ENCODE measurements around the gene CANT1. TPM values are rescaled to one million over a fixed set of nuclear protein-coding genes. Genes with fewer than 3 reads are reported as not detected.

The CANT1 gene
- total and polyA plus RNA-seq, 9 of the 15 experiments (the other 6 are each of a cell fraction or from before 2014, with no cell fraction given) = 2.7 to 66.4 (median 22.5) TPM

- intact Hi-C loops (cut with micrococcal nuclease) (no loop called here), in situ Hi-C loops (cut with MboI) (no loop called here)
- ChIA-PET POLR2A (no interaction called here), CTCF (ENCODE audit: low intra/inter-chr PET ratio) (no interaction called here)
- Histone ChIP-seq H4K20me1 (replicated peaks; ENCODE audit: control insufficient read depth, insufficient read depth, low read length) (no peaks in the 10 kb centered on the region; the same call in 1 of the 2 replicates), H3K36me3 (ENCODE audit: control insufficient read depth, insufficient read depth, low read length) (peaks cover 3% of the 10 kb centered on the region; the same call in 2 of the 3 replicates), H3K27me3 (ENCODE audit: control insufficient read depth in 2 of 2, insufficient read depth in 2 of 2, low read length in 2 of 2) (no peaks in the 10 kb centered on the region), H2AFZ (ENCODE audit: low read depth, low read length) (no peak overlapping the region), H3K9me3 (replicated peaks; ENCODE audit: control insufficient read depth, insufficient read depth, low read depth, low read length) (no peaks in the 10 kb centered on the region), H3K4me3 (no peak overlapping the region), H3K27ac (ENCODE audit: extremely low read depth, low read depth, low read length) (no peak overlapping the region), H3K79me2 (ENCODE audit: control insufficient read depth, insufficient read depth, low read length) (peaks cover 19% of the 10 kb centered on the region), H3K9ac (ENCODE audit: insufficient read depth in 1 of 2, low read depth in 2 of 2, low read length in 2 of 2) (no peak overlapping the region), H3K4me1 (replicated peaks in 1 of 2; ENCODE audit: control insufficient read depth in 2 of 2, insufficient read depth in 2 of 2, low read length in 2 of 2) (peaks cover 19 to 25% of the 10 kb centered on the region in 2 experiments), H3K4me2 (ENCODE audit: insufficient read depth, low read length) (no peak overlapping the region), H3K9me1 (ENCODE audit: control insufficient read depth, insufficient read depth, low read length) (no peaks in the 10 kb centered on the region)
- no peak for TF ChIP-seq ZNF384 (IDR thresholded peaks at IDR 0.05; ENCODE audit: low read depth, low read length)
- TF ChIP-seq RHOXF2B (CRISPR knock-in tag; conservative IDR thresholded peaks at IDR 0.05) = no peak
- peak; percentile 58 for TF ChIP-seq MEIS2 (IDR thresholded peaks at IDR 0.05; ENCODE audit: partially characterized antibody)
- no peak for TF ChIP-seq ATF6 (CRISPR knock-in tag; IDR thresholded peaks at IDR 0.05)
- TF ChIP-seq, protein P1, sequence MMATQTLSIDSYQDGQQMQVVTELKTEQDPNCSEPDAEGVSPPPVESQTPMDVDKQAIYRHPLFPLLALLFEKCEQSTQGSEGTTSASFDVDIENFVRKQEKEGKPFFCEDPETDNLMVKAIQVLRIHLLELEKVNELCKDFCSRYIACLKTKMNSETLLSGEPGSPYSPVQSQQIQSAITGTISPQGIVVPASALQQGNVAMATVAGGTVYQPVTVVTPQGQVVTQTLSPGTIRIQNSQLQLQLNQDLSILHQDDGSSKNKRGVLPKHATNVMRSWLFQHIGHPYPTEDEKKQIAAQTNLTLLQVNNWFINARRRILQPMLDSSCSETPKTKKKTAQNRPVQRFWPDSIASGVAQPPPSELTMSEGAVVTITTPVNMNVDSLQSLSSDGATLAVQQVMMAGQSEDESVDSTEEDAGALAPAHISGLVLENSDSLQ (IDR thresholded peaks at IDR 0.05) = peak; percentile 55; the same call in 1 of the 2 replicates
- TF ChIP-seq ERF (CRISPR knock-in tag; IDR thresholded peaks at IDR 0.05) = no peak
- TF ChIP-seq, protein P2, sequence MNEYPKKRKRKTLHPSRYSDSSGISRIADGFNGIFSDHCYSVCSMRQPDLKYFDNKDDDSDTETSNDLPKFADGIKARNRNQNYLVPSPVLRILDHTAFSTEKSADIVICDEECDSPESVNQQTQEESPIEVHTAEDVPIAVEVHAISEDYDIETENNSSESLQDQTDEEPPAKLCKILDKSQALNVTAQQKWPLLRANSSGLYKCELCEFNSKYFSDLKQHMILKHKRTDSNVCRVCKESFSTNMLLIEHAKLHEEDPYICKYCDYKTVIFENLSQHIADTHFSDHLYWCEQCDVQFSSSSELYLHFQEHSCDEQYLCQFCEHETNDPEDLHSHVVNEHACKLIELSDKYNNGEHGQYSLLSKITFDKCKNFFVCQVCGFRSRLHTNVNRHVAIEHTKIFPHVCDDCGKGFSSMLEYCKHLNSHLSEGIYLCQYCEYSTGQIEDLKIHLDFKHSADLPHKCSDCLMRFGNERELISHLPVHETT (CRISPR knock-in tag; conservative IDR thresholded peaks at IDR 0.05 in 1 of 2, IDR thresholded peaks at IDR 0.05 in 1 of 2) = 0 out of 4 replicates have a peak, but pooled peaks of 1 of the 2 experiments have one; percentile 23
- no peak for TF ChIP-seq CREB3L1 (IDR thresholded peaks at IDR 0.05; ENCODE audit: borderline replicate concordance, low read depth)
- TF ChIP-seq PBX2 (CRISPR knock-in tag; IDR thresholded peaks at IDR 0.05; ENCODE audit: low read depth) = no peak
- peak; percentile 33; the same call in 1 of the 2 replicates for TF ChIP-seq PBX2 (tag; conservative IDR thresholded peaks at IDR 0.05; ENCODE audit: low read depth)
- DNase-seq (ENCODE audit: extremely low read depth in 1 of 4, low spot score in 3 of 4) (no peak), ATAC-seq (no peak), FAIRE-seq (no peak)
- WGBS (ENCODE audit: insufficient coverage, low coverage, missing lambda C conversion rate) = 25% methylated on average over 6 of the region's 6 CpGs
- BruUV-seq (replicated peaks) = no TSS peak
Observed at GRCh38 chr17:79012563-79013134, 3.1 kb upstream of the CANT1 start.
